NB4 (cell line): Measurements from ENCODE around the gene CRYZL1.

Experiments used
- CTCF ChIP-seq: IDR thresholded peaks from one replicate; pipeline ENCODE4 v1.5.1; 2012; ENCODE audit warnings: low read depth, low read length
- MYC ChIP-seq: IDR thresholded peaks from 2 replicates; pipeline ENCODE4 v1.6.1; 2011; ENCODE audit warnings: low read depth, low read length
- POLR2A ChIP-seq: IDR thresholded peaks from 2 replicates; pipeline ENCODE4 v1.6.1; 2011; ENCODE audit warnings: mild to moderate bottlenecking; ENCODE audit not compliant: insufficient read length; ENCODE audit errors: extremely low read depth

- TF ChIP-seq CTCF (no peak), POLR2A (no peak), MYC (no peak)
Measured at GRCh38 chr21:33644383-33645074, 3.0 kb upstream of the CRYZL1 start.
